Suprapubic skin (tissue), 4 donors: ENCODE results near the gene TNFAIP8L1.

Experiments
- EP300 ChIP-seq: sonication (generic); formaldehyde crosslinking; IDR thresholded peaks from one replicate; pipeline ENCODE4 v1.6.1; 2017; ENCODE audit warnings: antibody characterized with exemption
- POLR2A ChIP-seq, 2 donors: fragments of 450-650 bp; IDR thresholded peaks; one replicate each; pipeline ENCODE4 v1.6.1; 2017; ENCODE audit warnings: antibody characterized with exemption in 2 of 2, mild to moderate bottlenecking in 2 of 2, moderate library complexity in 2 of 2
- POLR2AphosphoS5 ChIP-seq, 3 donors: sonication (generic); formaldehyde crosslinking; IDR thresholded peaks; one replicate each; pipeline ENCODE4 v1.6.1; 2017; ENCODE audit warnings: antibody characterized with exemption in 3 of 3
- TF ChIP-seq, protein P1 (sequence below), 2 donors: fragments of 200-600 bp in 1 of 2; fragments of 450-650 bp in 1 of 2; sonication (generic) in 1 of 2; IDR thresholded peaks; one replicate each; pipeline ENCODE4 v1.5.1; 2016 to 2019; ENCODE audit warnings: antibody characterized with exemption in 2 of 2, mild to moderate bottlenecking in 1 of 2, moderate library complexity in 1 of 2

DNA sequence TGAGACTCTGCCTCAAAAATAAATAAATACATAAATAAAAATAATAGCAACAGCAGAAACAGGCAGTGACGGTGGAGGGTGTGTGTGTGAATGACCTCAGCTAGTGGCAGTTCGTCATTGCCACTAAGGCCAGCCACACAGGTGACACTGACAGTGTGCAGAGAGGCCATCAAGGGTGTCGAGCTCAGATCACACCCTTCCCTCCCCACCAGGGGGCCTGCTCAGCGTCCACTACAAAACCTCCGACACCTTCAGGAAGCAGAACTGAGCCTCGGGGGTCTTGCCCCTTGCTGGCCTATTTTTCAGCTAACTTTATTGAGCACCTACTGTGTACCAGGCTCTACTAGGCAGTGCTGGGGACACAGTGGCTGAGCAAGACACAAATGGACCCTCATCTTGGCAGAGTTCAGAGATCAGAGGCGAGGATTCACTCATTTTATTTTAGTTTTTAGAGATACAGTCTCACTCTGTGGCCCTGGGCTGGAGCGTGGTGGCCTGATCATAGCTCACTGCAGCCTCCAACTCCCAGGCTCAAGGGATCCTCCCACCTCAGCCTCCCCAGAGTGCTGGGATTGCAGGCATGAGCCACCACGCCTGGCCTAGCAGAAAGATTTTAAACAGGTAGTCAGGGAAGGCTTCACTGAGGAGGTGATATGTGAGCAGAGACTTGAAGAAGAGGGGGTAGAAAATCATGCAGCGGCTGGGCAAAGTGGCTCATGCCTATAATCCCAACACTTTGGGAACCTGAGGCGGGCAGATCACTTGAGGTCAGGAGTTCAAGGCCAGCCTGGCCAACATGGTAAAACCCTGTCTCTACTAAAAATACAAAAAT is 49.5 kb upstream of the TNFAIP8L1 start:
- TF ChIP-seq POLR2A (IDR thresholded peaks at IDR 0.05) = no peak
- TF ChIP-seq, protein P1, sequence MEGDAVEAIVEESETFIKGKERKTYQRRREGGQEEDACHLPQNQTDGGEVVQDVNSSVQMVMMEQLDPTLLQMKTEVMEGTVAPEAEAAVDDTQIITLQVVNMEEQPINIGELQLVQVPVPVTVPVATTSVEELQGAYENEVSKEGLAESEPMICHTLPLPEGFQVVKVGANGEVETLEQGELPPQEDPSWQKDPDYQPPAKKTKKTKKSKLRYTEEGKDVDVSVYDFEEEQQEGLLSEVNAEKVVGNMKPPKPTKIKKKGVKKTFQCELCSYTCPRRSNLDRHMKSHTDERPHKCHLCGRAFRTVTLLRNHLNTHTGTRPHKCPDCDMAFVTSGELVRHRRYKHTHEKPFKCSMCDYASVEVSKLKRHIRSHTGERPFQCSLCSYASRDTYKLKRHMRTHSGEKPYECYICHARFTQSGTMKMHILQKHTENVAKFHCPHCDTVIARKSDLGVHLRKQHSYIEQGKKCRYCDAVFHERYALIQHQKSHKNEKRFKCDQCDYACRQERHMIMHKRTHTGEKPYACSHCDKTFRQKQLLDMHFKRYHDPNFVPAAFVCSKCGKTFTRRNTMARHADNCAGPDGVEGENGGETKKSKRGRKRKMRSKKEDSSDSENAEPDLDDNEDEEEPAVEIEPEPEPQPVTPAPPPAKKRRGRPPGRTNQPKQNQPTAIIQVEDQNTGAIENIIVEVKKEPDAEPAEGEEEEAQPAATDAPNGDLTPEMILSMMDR (IDR thresholded peaks at IDR 0.05) = no peak
- no peak for TF ChIP-seq POLR2AphosphoS5 (IDR thresholded peaks at IDR 0.05)
- TF ChIP-seq EP300 = no peak
